K562 (cell line): ENCODE results near the gene EVI5L. TPM values are rescaled to one million over a fixed set of nuclear protein-coding genes. Genes with fewer than 3 reads are reported as not detected.

Experiments
- ESRRA ChIP-seq: fragments of 450-650 bp; IDR thresholded peaks from 2 replicates; pipeline ENCODE4 v1.6.1; 2014; ENCODE audit warnings: low read depth, mild to moderate bottlenecking, moderate library complexity, borderline replicate concordance
- MEF2A ChIP-seq: IDR thresholded peaks from 2 replicates; pipeline ENCODE4 v1.6.1; 2011; ENCODE audit warnings: low read depth, mild to moderate bottlenecking, low read length, moderate library complexity; ENCODE audit not compliant: control insufficient read depth
- REST ChIP-seq, 2 experiments: fragments of 450-650 bp; formaldehyde crosslinking in 1 of 2; IDR thresholded peaks; 2 replicates each; pipeline versions ENCODE4 v1.4.0 to v1.6.1; 2014 to 2020; ENCODE audit warnings: mild to moderate bottlenecking in 2 of 2, borderline replicate concordance in 1 of 2, low read depth in 1 of 2
- SUPT5H ChIP-seq: fragments of 450-650 bp; IDR thresholded peaks from 2 replicates; pipeline ENCODE4 v1.6.1; 2016
- THAP12 ChIP-seq: fragments of 250-450 bp; sonication (Bioruptor Pico); IDR thresholded peaks from 2 replicates; pipeline ENCODE4 v1.9.0; 2021; ENCODE audit warnings: mild to moderate bottlenecking, inconsistent platforms
- U2AF1 ChIP-seq: fragments of 200-400 bp; formaldehyde crosslinking; optimal IDR thresholded peaks from 2 replicates; pipeline ENCODE3; 2017; ENCODE audit warnings: mild to moderate bottlenecking, low read depth, low read length, moderate library complexity
- VEZF1 ChIP-seq: fragments of 200-800 bp; sonication (Bioruptor generic); IDR thresholded peaks from 2 replicates; pipeline ENCODE4 v1.6.1; 2017; ENCODE audit warnings: missing genetic modification characterization, missing compliant biosample characterization
- ZHX1 ChIP-seq: fragments of 150-350 bp; conservative IDR thresholded peaks from 2 replicates; pipeline ENCODE4 v1.6.1; 2014; ENCODE audit warnings: low read length
- ZNF263 ChIP-seq: sonication (generic); formaldehyde crosslinking; IDR thresholded peaks from 2 replicates; pipeline ENCODE4 v1.8.0; 2022; ENCODE audit warnings: mild to moderate bottlenecking, missing genetic modification reagents, borderline replicate concordance
- ZNF384 ChIP-seq: IDR thresholded peaks from 2 replicates; pipeline ENCODE4 v1.6.1; 2012; ENCODE audit warnings: low read depth, low read length, improper control_type of control experiment
- polyA plus RNA-seq, 8 experiments: library from polyadenylated mRNA; depleted of rRNA in 4 of 8; stranded (reverse) in 5 of 8; unstranded in 3 of 8; fragments of >200 nt; fragmentation: Nextera tagmentation in 2 of 8; fragmentation: Illumina TruSeq in 1 of 8; extraction: Ambion mirVana in 2 of 8; extraction: Trizol in 1 of 8; gene quantifications; 2 replicates each; pipeline versions ENCODE4 v1.2.1 to v1.2.3, GENCODE V29; 2011 to 2014; ENCODE audit warnings: inconsistent platforms in 1 of 8, missing spikeins in 1 of 8
- total RNA-seq, 7 experiments: library from RNA; depleted of rRNA in 6 of 7; stranded (reverse); fragments of >200 nt in 6 of 7; fragmentation: Illumina TruSeq in 2 of 7; extraction: Trizol in 2 of 7; gene quantifications; 2 replicates each; pipeline versions ENCODE4 v1.2.1 to v1.2.3, GENCODE V29; 2011 to 2021; ENCODE audit warnings: low replicate concordance in 1 of 7

The EVI5L gene
- total and polyA plus RNA-seq, 9 of the 15 experiments (the other 6 are each of a cell fraction or from before 2014, with no cell fraction given): 0.69 to 1.8 (median 1.2) TPM; not detected in 2

GRCh38 chr19:7868671-7869452 is 38.8 kb downstream of the EVI5L start (continued):
- TF ChIP-seq THAP12 (CRISPR knock-in tag) (peak; percentile 15; the same call in 1 of the 2 replicates), U2AF1 (no peak), VEZF1 (peak; percentile 75), SUPT5H (peak; percentile 41; the same call in 1 of the 2 replicates), REST (IDR thresholded peaks at IDR 0.05; ENCODE audit: borderline replicate concordance) (peak; percentile 41; the same call in 1 of the 2 replicates), REST (CRISPR knock-in tag; IDR thresholded peaks at IDR 0.05; ENCODE audit: low read depth) (peak; percentile 37; the same call in 1 of the 2 replicates), ZNF384 (no peak), MEF2A (no peak), ESRRA (peak; percentile 48), ZHX1 (no peak), ZNF263 (CRISPR knock-in tag) (0 out of 2 replicates have a peak, but pooled peaks have one; percentile 24)
